Fibroblast of skin of right biceps (primary cell): ENCODE results near the gene MAGIX.
A peak's percentile ranks its signal among the peaks of the same experiment; 100 is the strongest.

ENCODE experiments used
- DNase-seq: peaks from one replicate; pipeline ENCODE4 v3.0.0-alpha.2; 2013

The MAGIX gene

DNA sequence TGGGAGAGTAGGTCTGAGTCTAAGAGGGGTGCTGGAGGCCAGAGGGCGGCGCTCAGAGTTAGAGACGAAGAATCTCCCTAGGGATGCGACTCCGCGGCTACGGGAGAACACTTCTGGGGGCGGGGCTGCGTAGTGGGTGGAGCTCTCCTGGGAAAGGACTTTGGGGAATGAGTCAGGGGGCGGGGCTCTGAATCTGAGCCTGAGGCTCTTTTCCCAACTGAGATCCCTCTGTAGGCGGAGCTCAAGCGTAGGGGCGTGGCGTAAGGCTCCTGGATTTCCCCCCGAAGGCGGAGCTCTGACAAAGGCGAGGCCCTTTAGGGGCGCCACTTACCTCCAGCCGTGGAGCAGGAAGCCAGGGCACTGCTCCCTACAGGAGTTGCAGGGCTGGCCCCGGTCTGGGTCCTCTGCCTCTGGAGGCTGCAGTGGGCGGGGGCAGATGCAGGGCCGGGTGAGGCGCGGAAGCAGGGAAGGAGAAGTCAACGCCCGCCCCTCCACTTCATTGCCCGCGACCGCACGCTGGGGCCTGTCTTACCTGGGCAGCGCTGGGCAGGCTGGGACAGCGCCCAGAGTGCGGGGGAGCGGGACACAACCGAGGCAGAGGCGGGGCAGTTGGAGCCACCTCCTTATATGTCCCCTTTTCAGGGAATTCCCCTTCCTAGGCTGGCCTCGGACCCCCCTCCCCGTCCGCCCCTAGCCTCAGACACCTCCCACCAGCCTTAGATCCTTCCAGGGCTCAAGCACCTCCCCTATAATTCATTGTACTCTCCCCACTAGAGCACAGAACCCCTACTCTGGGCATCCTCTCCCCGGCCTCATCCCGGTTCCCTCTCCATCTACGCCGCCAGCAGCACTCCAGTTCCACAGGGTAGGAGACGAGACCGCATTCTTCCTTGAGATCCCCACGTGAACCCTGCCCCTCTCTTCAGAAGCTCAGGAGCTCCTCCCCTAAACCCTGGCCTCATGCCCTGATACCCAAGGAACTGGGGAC lies 22.0 kb downstream of the MAGIX start:
- DNase-seq: peak; percentile 91

DNA sequence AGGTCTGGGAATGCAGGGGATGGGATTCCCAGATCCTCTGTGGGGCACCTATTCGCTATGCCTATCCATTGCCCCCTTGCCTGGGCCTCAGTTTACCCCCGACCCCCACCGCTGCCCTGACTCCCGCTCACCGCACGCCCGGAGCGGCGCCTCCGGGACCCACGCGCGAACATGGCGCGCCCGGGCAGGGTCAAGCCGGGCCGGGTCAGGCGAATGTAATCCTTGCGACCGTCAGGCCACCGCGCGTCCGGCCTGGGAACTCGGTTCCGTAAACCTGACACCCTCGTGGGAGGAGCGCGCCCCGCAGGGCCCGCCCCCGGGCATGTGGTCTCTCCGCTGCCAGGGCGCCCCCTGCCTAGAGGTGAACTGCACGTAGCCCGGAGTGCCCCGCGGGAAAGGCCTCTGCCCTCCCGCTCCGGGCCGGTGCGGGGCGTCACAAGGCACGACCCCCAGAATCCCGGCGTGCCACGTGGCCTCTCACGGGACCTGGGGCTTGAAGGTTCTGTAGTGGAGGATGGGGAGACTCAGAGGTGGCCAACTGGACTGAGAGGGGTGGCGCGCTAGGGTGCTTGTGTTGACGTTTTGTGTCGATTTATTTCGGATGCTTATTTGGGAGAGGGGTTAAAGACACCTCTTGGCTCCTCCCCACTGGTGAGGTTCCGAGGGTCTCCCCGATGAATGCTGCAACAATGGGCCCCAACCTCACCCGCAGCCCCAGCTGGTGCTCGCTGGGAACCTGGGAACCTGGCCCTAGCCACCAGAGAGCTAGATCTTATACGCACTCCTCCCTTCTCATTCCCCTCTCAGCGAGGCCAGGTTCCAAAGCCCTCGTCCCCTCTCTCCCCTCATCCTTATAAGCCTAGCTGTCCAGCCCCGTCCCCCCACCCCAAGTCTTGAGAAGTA lies 23.8 kb downstream of the MAGIX start, which contains the start of gene PRICKLE3:
Gene PRICKLE3 (minus strand): TSS at position 249 of the 903 bp plus-strand sequence. CDS start 76 bp downstream, at position 173.
- DNase-seq: peak; percentile 69

DNA sequence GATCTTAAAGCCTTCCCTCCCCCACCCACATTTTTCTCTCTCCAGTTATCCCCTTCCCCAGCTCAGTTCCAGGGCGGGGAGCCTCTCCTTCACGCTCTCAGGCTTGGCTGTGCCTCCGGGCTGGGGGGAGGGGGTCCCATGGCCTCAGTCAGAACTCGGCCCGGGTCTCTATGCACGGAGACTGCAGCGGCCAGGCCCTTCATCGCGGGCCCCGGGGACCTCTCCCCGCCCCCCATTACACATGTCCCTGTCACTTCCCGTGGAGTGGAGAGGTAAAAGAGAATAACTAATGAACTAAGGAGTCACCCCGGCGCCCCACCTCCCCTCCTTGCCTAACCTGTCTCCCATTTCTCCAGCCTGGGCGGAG lies 24.5 kb downstream of the MAGIX start:
- no peak for DNase-seq

DNA sequence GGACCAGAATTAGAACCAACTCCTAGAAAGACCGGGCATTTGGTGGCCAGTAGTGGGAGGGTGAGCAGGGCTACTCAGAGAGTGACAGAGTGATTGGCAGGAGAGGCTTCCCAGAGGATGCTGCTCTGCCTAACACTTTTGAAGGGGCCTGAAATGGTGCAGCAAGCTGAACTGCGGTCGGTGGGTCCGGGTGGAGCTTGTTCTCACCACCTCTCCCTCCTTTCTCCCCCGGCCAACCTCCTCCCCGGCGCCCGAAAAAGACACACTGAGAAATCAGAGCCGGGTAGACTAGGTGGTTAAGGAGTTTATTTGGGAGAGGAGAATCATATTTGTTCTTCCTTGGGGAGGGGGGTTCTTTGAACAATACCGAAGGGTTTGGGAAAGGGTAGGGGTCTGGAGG lies 25.0 kb downstream of the MAGIX start:
- DNase-seq: no peak

GRCh38 chrX:49188468-49189076 lies 26.0 kb downstream of the MAGIX start:
- no peak for DNase-seq

- DNase-seq: no peak
Measured at GRCh38 chrX:49189606-49190005, 27.0 kb downstream of the MAGIX start.

GRCh38 chrX:49190821-49191573 lies 28.4 kb downstream of the MAGIX start:
- peak; percentile 99 for DNase-seq

DNA sequence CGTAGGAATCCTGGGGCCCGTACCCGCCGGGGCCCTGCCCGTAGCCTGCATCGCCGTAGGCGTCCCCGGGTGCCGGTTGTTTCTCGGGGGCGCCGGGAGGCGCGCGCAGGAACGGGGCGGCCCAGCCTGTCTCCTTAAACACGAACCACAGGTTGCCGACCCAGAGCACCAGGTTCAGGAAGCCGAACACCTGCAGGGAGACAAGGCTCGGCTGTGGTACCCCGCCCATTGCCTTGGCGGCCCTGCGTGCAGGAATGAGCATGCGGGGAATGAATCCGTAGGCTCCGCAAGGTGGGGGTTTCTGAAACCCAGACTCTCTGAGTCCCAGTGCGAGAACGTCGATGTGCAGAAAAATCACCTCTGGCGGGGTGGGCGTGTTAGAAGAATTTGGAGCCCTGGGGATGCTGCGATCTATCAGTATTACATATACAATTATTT lies 29.0 kb downstream of the MAGIX start:
- no peak for DNase-seq

- DNase-seq: no peak
Measured at GRCh38 chrX:49192722-49193328, 30.3 kb downstream of the MAGIX start.

GRCh38 chrX:49193542-49193964 lies 31.0 kb downstream of the MAGIX start:
- DNase-seq: no peak

GRCh38 chrX:49197543-49198087 lies 35.1 kb downstream of the MAGIX start:
- DNase-seq: no peak

DNA sequence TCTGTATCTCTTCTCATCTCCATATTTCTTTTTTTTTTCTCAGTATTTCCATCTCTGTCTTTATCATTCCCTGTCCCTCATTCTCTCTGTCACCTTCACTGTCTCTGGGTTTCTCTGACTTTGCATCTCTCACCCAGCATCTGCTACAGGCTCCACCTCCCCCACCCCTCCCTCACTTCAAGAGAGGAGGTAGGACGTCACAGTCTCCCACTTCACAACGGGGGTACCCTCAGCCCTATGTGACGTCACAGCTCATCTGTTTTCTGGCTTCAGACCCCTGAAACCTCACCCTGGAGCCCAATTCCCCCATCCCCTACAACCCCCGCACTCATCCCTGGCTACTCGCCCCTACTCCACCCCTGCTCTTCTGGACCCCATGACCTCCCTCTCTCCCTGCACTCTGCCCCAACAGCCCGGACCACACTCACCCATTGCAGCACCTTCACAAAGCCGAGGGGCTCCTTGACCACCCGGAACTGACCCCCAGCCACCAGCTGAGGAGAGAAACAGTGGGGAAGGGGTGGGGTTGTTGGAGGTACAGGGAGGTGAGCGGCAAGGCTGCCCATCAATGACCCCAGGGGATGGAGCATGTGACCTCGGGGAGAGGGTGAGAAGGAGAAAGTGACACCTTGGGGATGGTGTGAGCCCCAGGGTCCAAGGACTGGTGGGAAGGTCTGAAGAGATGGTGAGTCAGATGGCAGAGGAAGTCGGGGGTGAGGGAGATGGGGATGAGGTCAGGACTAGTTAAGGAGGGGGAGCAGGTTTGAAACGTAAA lies 36.2 kb downstream of the MAGIX start:
- DNase-seq: no peak

DNA sequence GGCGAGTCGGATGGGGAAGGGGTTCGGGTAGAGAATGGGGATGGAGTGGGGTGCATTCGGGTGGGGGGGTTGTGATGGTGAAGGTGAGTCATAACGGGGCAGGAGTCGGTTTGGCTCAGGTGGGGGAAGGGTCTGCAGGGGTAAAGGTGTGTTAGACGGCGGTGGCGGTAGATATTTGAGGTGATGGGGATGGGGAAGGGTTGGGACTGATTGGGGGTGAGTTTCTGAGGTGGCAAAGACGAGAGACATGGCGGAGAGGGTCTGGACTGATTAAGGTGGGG lies 36.7 kb downstream of the MAGIX start:
- no peak for DNase-seq

DNA sequence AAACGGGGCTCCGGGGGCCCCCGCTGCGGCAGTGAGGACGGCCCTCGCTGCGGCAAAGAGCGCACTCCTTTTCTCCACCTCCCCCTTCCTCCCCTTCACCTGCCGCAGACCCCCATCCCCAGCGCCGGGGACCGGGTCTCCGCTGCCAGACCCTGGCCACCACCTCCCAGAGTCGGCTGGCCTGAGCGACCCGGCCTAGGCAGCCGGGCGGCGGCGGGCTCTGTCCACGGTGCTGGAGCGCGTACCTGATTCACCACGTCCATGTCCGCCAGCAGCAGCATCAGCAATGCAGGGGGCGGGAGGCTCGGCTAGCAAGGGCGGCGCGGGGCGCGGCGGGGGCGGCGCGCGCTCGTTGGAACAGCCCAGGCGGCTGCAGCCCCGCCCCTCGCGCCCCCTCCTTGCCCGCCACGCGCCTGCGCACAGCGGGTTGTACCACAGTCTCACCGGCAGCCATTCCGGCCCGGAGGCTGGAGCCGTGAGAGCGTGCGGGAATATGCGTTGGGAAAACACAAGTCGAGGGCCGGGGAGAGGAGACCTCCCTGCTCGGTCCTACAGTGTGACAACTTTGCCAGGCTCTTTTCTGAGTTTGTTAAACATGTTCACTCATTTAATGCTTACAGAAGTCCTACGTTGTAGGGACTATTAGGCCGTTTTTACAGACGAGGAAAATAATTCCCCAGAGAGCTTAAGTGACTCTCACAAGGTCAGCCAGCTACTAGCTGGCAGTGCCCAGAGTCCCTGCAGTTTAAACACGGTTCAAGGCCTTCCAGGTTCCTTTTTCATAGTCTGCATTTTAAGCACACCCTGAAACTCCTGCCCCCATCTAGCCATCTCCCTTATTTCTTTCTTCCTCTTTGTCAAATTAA lies 37.6 kb downstream of the MAGIX start, which contains the start of gene SYP:
Gene SYP (minus strand): TSS at position 288 of the 866 bp plus-strand sequence. CDS start 7 bp downstream, at position 281.
- DNase-seq: peak; percentile 87

GRCh38 chrX:49202022-49202421 lies 39.5 kb downstream of the MAGIX start:
- no peak for DNase-seq

- DNase-seq: no peak
Measured at GRCh38 chrX:49203536-49203935, 41.0 kb downstream of the MAGIX start.

- DNase-seq: no peak
Measured at GRCh38 chrX:49204017-49204416, 41.5 kb downstream of the MAGIX start.

DNA sequence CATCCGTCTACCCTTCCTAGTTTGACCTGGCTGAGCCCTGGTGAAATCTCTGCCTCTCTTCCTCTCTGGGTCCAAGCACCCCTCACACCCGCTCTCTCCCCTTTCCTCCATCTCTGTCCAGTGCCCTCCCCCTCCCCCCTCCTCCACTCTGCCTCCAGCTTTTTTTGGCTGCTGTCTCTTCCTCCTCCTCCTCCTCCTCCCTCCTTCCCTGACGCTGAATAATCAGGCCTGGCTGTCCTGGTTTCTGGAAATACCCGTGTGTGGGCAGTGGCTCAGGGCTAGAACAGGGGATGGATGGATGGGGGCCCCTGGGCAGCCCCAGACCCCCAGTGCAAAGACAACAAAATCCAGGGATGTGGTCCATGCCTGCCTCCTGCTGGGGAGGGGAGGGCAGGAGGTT lies 42.2 kb downstream of the MAGIX start:
- no peak for DNase-seq

DNA sequence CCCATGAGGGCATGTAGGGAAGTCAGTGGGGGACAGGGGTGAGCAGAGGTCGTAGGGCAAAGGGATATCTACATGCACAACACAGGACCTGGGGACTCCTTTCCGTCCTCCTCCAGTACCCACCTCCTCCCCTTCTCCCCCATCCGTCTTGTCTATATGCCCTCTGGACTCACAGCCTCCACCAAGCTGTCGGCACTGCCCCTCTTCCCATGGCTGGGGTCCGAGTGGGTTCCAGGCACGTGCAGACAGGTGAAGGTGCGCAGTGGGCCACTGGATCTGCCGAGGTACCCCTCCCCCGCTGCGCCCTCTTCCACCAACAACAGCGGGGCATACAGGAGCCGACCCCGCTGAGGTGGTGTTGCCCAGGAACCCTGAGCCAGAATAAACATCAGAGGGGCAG lies 42.9 kb downstream of the MAGIX start:
- no peak for DNase-seq

GRCh38 chrX:49206543-49206942 lies 44.0 kb downstream of the MAGIX start:
- no peak for DNase-seq
